Measurements from ENCODE around the gene RASL12. TPM values are rescaled to one million over a fixed set of nuclear protein-coding genes. Genes with fewer than 3 reads are reported as not detected.
"Not testable (repeated sequence)": the region's sequence is repeated elsewhere in the genome, so short reads cannot be mapped to it uniquely, and the experiment has no call there.

Gene RASL12
- polyA plus RNA-seq, 2 donors: 2.6 to 10.9 TPM

DNA sequence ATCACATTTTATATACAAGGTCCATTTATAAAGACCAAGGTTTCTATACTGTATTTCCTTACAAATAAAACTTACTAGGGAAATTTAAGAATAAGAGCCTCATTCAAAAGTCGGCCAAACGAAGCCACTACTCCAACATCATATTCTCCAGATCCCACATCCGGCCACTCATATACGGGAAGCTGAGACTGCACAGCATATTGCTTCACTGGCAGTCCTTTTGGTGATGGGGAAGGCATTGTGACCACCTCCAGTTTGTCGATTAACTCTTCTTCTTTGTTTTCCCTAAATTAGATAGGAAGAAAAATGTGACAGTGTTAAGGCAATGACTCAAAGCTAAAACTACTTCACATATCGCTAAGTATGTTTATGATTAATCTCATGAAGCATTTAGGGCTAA lies 41.0 kb downstream of the RASL12 start:
- WGBS, 2 donors: 89 to 91% methylated on average over 6 of the region's 6 CpGs
- H3K36me3 ChIP-seq (ENCODE audit: control insufficient read depth in 2 of 2, insufficient read depth in 2 of 2, low read length in 1 of 2): no peaks in the 10 kb centered on the region
- H3K4me3 ChIP-seq (ENCODE audit: low read depth in 1 of 2, low read length in 2 of 2): no peak overlapping the region
- H3K9me3 ChIP-seq (ENCODE audit: control insufficient read depth in 2 of 2, insufficient read depth in 1 of 2, low read depth in 1 of 2, low read length in 1 of 2): no peaks in the 10 kb centered on the region
- H3K27ac ChIP-seq (ENCODE audit: low read depth in 2 of 2, low read length in 1 of 2): no peak overlapping the region
- no peaks in the 10 kb centered on the region for H3K27me3 ChIP-seq (ENCODE audit: control insufficient read depth in 1 of 2, insufficient read depth in 2 of 2, low read length in 2 of 2)
- peaks cover 0 to 5% of the 10 kb centered on the region in 2 donors for H3K4me1 ChIP-seq (ENCODE audit: control insufficient read depth in 2 of 2, insufficient read depth in 2 of 2, low read length in 1 of 2)

DNA sequence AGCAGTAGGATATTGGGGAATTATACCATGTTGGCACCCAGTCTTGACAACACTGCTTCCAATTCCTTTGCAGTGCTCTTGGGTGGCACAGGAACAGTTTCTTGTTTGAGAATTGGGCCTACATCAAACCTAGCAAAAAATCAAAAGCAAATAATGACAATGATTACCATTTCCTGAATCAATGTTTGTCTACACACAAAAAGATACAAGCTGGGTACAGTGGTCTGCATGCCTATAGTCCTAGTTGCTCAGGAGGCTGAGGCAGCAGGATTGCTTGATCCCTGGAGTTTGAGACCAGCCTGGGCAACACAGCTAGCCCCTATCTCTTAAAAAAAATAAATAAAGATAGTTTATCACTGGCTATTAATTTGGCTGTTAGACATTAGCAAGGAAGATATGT lies 46.3 kb downstream of the RASL12 start:
- Histone ChIP-seq H3K27ac (ENCODE audit: low read depth in 2 of 2, low read length in 1 of 2) (no peak overlapping the region), H3K4me3 (ENCODE audit: low read depth in 1 of 2, low read length in 2 of 2) (no peak overlapping the region), H3K9me3 (ENCODE audit: control insufficient read depth in 2 of 2, insufficient read depth in 1 of 2, low read depth in 1 of 2, low read length in 1 of 2) (no peaks in the 10 kb centered on the region), H3K36me3 (ENCODE audit: control insufficient read depth in 2 of 2, insufficient read depth in 2 of 2, low read length in 1 of 2) (peaks cover 3 to 4% of the 10 kb centered on the region in 2 donors), H3K4me1 (ENCODE audit: control insufficient read depth in 2 of 2, insufficient read depth in 2 of 2, low read length in 1 of 2) (no peaks in the 10 kb centered on the region), H3K27me3 (ENCODE audit: control insufficient read depth in 1 of 2, insufficient read depth in 2 of 2, low read length in 2 of 2) (no peaks in the 10 kb centered on the region)

DNA sequence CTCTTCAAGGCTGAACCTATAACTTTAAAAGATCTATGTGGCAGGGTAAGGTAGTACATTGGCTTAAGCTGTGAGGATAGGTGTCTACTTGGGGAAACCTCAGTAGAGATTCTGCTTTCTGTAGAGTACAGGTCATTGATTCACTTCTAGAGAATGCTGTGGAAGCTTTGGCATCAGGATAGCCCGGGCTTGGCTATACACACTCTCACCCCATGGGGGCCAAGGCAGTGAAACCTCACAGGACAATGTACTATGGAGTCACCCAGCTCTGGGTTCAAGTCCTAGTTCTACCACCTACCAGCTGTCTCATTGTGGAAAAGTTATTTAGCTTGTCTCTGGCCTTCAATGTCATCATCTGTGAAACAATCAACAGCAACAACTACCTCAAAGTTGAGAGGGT lies 47.4 kb downstream of the RASL12 start:
- H3K36me3 ChIP-seq (ENCODE audit: control insufficient read depth in 2 of 2, insufficient read depth in 2 of 2, low read length in 1 of 2): peaks cover 6% of the 10 kb centered on the region in 2 donors
- H3K4me1 ChIP-seq (ENCODE audit: control insufficient read depth in 2 of 2, insufficient read depth in 2 of 2, low read length in 1 of 2): no peaks in the 10 kb centered on the region
- no peak overlapping the region for H3K27ac ChIP-seq (ENCODE audit: low read depth in 2 of 2, low read length in 1 of 2)
- 92 to 95% methylated on average over 1 of the region's 1 CpG for WGBS, 2 donors
- no peaks in the 10 kb centered on the region for H3K9me3 ChIP-seq (ENCODE audit: control insufficient read depth in 2 of 2, insufficient read depth in 1 of 2, low read depth in 1 of 2, low read length in 1 of 2)
- no peaks in the 10 kb centered on the region for H3K27me3 ChIP-seq (ENCODE audit: control insufficient read depth in 1 of 2, insufficient read depth in 2 of 2, low read length in 2 of 2)
- no peak overlapping the region for H3K4me3 ChIP-seq (ENCODE audit: low read depth in 1 of 2, low read length in 2 of 2)

DNA sequence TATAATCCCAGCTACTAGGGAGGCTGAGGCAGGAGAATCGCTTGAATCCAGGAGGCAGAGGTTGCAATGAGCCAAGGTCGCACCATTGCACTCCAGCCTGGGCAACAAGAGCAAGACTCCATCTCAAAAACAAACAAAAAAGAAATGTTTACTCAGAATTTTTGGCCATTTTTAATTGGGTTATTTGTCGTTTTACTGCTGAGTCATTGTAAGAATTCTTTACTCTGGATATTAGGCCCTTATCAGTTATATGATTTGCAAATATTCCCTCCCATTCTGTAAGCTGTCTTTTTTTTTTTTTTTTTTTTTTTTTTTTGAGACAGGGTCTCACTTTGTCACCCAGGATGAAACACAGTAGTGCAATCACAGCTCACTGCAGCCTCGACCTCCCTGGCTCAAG lies 56.6 kb downstream of the RASL12 start:
- H3K36me3 ChIP-seq (ENCODE audit: control insufficient read depth in 2 of 2, insufficient read depth in 2 of 2, low read length in 1 of 2); H3K4me3 ChIP-seq (ENCODE audit: low read depth in 1 of 2, low read length in 2 of 2); H3K9me3 ChIP-seq (ENCODE audit: control insufficient read depth in 2 of 2, insufficient read depth in 1 of 2, low read depth in 1 of 2, low read length in 1 of 2); H3K27ac ChIP-seq (ENCODE audit: low read depth in 2 of 2, low read length in 1 of 2); H3K27me3 ChIP-seq (ENCODE audit: control insufficient read depth in 1 of 2, insufficient read depth in 2 of 2, low read length in 2 of 2); H3K4me1 ChIP-seq (ENCODE audit: control insufficient read depth in 2 of 2, insufficient read depth in 2 of 2, low read length in 1 of 2): not testable (repeated sequence)
- WGBS, 2 donors: 80 to 90% methylated on average over 4 of the region's 4 CpGs

DNA sequence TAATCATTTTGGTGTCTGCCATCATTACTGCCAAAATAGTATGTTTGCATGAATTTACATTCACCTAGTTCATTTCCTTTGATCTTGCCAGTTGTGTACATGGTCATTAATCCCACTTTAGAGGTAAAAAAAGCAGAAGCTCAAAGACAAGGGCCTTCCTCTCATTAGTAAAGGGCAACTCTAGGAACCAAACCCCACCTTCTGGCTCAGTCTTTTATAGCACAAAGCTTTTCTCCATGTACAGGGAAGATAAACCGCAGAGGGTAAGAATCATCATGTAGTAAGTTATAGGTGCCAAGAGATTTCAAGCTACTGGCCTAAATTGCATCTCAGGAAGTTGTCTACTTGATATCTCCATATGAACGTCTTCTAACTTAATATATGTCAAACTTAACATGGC lies 58.8 kb downstream of the RASL12 start:
- Histone ChIP-seq H3K27me3 (ENCODE audit: control insufficient read depth in 1 of 2, insufficient read depth in 2 of 2, low read length in 2 of 2) (no peaks in the 10 kb centered on the region), H3K36me3 (ENCODE audit: control insufficient read depth in 2 of 2, insufficient read depth in 2 of 2, low read length in 1 of 2) (peaks cover 2% of the 10 kb centered on the region in 2 donors), H3K4me1 (ENCODE audit: control insufficient read depth in 2 of 2, insufficient read depth in 2 of 2, low read length in 1 of 2) (no peaks in the 10 kb centered on the region), H3K27ac (ENCODE audit: low read depth in 2 of 2, low read length in 1 of 2) (no peak overlapping the region), H3K4me3 (ENCODE audit: low read depth in 1 of 2, low read length in 2 of 2) (no peak overlapping the region), H3K9me3 (ENCODE audit: control insufficient read depth in 2 of 2, insufficient read depth in 1 of 2, low read depth in 1 of 2, low read length in 1 of 2) (peaks cover 0 to 3% of the 10 kb centered on the region in 2 donors)
- 78 to 79% methylated on average over 2 of the region's 2 CpGs for WGBS, 2 donors

DNA sequence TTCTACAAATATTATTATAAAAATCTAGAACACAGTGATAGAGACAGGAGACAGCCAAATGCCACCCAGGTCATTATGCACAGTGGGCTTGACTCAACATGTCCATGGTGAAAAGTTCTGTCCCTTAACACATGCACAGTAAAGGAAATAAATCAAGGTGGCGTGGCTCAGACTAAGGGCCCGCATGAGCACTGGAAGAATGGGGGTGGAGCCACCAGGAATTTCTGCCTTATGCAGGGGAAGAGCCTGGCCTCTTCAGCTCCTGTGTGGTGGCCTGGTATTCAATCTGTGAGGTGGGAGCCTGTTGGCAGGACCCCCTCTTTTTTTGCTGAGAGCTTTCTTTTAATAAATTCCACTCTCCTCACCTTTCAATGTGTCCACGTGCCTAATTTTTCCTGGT lies 60.9 kb downstream of the RASL12 start:
- Histone ChIP-seq H3K36me3 (ENCODE audit: control insufficient read depth in 2 of 2, insufficient read depth in 2 of 2, low read length in 1 of 2) (peaks cover 2% of the 10 kb centered on the region in 2 donors), H3K27ac (ENCODE audit: low read depth in 2 of 2, low read length in 1 of 2) (no peak overlapping the region), H3K27me3 (ENCODE audit: control insufficient read depth in 1 of 2, insufficient read depth in 2 of 2, low read length in 2 of 2) (no peaks in the 10 kb centered on the region), H3K4me1 (ENCODE audit: control insufficient read depth in 2 of 2, insufficient read depth in 2 of 2, low read length in 1 of 2) (no peaks in the 10 kb centered on the region), H3K4me3 (ENCODE audit: low read depth in 1 of 2, low read length in 2 of 2) (no peak overlapping the region), H3K9me3 (ENCODE audit: control insufficient read depth in 2 of 2, insufficient read depth in 1 of 2, low read depth in 1 of 2, low read length in 1 of 2) (no peaks in the 10 kb centered on the region)
- 80 to 81% methylated on average over 3 of the region's 3 CpGs for WGBS, 2 donors

DNA sequence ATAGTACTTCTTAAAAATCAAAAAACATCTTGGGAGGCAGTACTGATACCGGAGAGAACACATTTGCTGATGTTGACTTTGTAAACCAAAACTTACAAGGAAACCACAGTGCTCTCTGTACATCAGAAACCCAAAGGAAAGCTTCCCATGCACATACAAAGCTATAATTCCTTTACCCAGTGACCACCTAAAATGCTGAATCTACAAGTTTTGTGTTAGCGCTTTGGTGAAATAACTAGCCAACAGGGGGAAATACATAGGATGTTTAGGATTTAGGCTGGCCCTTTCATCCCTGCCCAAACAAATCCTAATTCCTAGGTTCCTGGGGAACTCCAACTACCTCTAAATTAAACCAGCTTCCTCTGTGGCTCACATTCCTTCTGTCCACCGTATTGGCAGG lies 62.8 kb downstream of the RASL12 start:
- H3K9me3 ChIP-seq (ENCODE audit: control insufficient read depth in 2 of 2, insufficient read depth in 1 of 2, low read depth in 1 of 2, low read length in 1 of 2): no peaks in the 10 kb centered on the region
- WGBS, 2 donors: 87 to 92% methylated on average over 3 of the region's 3 CpGs
- H3K36me3 ChIP-seq (ENCODE audit: control insufficient read depth in 2 of 2, insufficient read depth in 2 of 2, low read length in 1 of 2): peaks cover 0 to 2% of the 10 kb centered on the region in 2 donors
- no peaks in the 10 kb centered on the region for H3K27me3 ChIP-seq (ENCODE audit: control insufficient read depth in 1 of 2, insufficient read depth in 2 of 2, low read length in 2 of 2)
- H3K27ac ChIP-seq (ENCODE audit: low read depth in 2 of 2, low read length in 1 of 2): no peak overlapping the region
- H3K4me1 ChIP-seq (ENCODE audit: control insufficient read depth in 2 of 2, insufficient read depth in 2 of 2, low read length in 1 of 2): no peaks in the 10 kb centered on the region
- no peak overlapping the region for H3K4me3 ChIP-seq (ENCODE audit: low read depth in 1 of 2, low read length in 2 of 2)

Other genes starting within 250 kb of the RASL12 start
- 1 to 10 TPM; 5.0 to 9.2 TPM for gene PIF1, start 242.3 kb downstream of the RASL12 start, polyA plus RNA-seq
- 1 to 10 TPM; 4.8 to 6.6 TPM for gene PLEKHO2, start 226.1 kb downstream of the RASL12 start, polyA plus RNA-seq
- 1 to 10 TPM; 1.4 to 1.9 TPM for gene ANKDD1A, start 156.1 kb downstream of the RASL12 start, polyA plus RNA-seq
- 10 to 100 TPM; 22.9 to 34.3 TPM for gene SPG21, start 78.1 kb downstream of the RASL12 start, polyA plus RNA-seq
- gene MTFMT, start 38.4 kb downstream of the RASL12 start, polyA plus RNA-seq: 1 to 10 TPM; 3.1 to 6.9 TPM
- under 1 TPM; 0.08 to 0.12 TPM for gene SLC51B, start 22.6 kb downstream of the RASL12 start, polyA plus RNA-seq
- not detected for gene KBTBD13, start 8.8 kb upstream of the RASL12 start, polyA plus RNA-seq
- gene UBAP1L, start 47.2 kb upstream of the RASL12 start, polyA plus RNA-seq: 1 to 10 TPM in 1 of 2 donors, under 1 TPM in 1; 0.89 to 5.7 TPM
- 10 to 100 TPM; 11.9 to 17.8 TPM for gene PDCD7, start 65.8 kb upstream of the RASL12 start, polyA plus RNA-seq
- 10 to 100 TPM; 17.9 to 23.4 TPM for gene CLPX, start 117.4 kb upstream of the RASL12 start, polyA plus RNA-seq
- 1 to 10 TPM in 1 of 2 donors, under 1 TPM in 1; 0.75 to 1.6 TPM for gene CILP, start 143.5 kb upstream of the RASL12 start, polyA plus RNA-seq
- 1 to 10 TPM; 4.5 to 5.6 TPM for gene PARP16, start 218.9 kb upstream of the RASL12 start, polyA plus RNA-seq
- not detected for gene RNU5A-1, start 228.1 kb upstream of the RASL12 start, polyA plus RNA-seq
- gene RNU5B-1, start 236.7 kb upstream of the RASL12 start, polyA plus RNA-seq: not detected